SK-N-MC (cell line): ENCODE data around the gene AHDC1.

Source experiments
- DNase-seq: peaks from one replicate; pipeline ENCODE4 v3.0.0-alpha.2; 2011; ENCODE audit warnings: low read depth, low spot score
- H3K27ac ChIP-seq: fragments of 200-600 bp; sonication (generic); 2 replicates; pipeline ENCODE4 v1.5.1; 2016; ENCODE audit warnings: mixed run types
- H3K36me3 ChIP-seq: fragments of 200-600 bp; sonication (generic); 2 replicates; pipeline ENCODE4 v1.6.1; 2017; ENCODE audit warnings: antibody characterized with exemption, low read length, mixed read lengths; ENCODE audit not compliant: insufficient read depth
- H3K4me3 ChIP-seq: fragments of 200-600 bp; sonication (generic); 2 replicates; pipeline ENCODE4 v1.5.1; 2016
- H3K9ac ChIP-seq: fragments of 200-600 bp; sonication (generic); 2 replicates; pipeline ENCODE4 v1.8.0; 2017; ENCODE audit warnings: mixed run types, mixed read lengths; ENCODE audit not compliant: insufficient read length
- H3K9me3 ChIP-seq: fragments of 200-600 bp; sonication (generic); 2 replicates; pipeline ENCODE4 v1.6.1; 2017; ENCODE audit warnings: low read depth, mild to moderate bottlenecking, antibody characterized with exemption, low read length, moderate library complexity, mixed read lengths
- EZH2 ChIP-seq: fragments of 200-600 bp; sonication (generic); IDR thresholded peaks from one replicate; pipeline ENCODE4 v1.6.1; 2017; ENCODE audit warnings: antibody characterized with exemption
- FOXP2 ChIP-seq: optimal IDR thresholded peaks from 2 replicates; pipeline ENCODE3; 2011; ENCODE audit warnings: mild to moderate bottlenecking, moderate library complexity; ENCODE audit not compliant: insufficient read depth; ENCODE audit errors: extremely low read length, control extremely low read depth
- POLR2AphosphoS5 ChIP-seq: IDR thresholded peaks from 2 replicates; pipeline ENCODE4 v1.6.1; 2012; ENCODE audit warnings: mild to moderate bottlenecking, low read depth, low read length, borderline replicate concordance

AHDC1 gene

DNA sequence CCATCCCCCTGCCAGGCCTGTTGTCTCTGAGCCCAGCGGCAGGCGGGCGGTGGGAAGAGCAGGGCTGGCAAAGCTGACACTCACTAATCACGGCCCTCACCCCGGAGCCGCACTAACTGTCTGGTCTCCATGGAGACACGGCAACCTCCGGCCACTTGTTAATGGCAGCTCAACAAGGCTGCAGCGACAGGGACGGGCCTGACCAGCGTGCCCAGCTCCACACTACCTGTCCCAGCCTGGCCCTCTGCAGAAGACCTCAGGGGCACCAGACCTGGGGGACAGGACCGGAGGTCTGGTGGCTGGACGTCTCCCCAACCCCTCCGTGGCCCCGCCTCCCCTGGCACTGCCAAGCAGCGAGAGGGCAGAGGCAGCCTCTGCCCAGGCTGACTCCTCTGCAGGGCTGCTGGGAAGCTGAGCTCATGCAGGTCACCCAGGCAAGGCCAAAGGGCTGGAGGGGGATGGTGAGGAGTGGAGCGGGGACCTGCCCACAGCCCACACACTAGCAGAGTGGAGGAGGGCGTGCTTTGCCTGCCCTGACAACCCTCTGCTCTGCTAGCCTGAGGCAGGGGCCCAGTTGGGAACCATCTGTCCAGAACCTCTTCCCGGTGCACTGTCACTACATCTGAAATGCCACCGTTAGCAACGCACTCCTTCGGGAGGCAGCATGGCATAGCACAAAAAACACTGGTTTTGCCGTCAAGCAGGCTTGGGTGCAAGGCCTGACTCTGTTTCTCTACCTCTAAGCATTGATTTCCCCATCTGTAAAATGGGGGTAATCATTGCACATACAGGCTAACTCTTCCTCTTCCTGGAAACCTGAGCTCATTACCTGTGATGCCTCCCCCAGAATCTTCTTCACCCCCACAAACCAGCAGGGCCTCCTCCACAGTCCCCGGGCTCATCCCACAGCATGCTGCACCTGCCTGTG is 84.3 kb downstream of the AHDC1 start:
- Histone ChIP-seq H3K36me3 (no peaks in the 10 kb centered on the region), H3K9me3 (no peaks in the 10 kb centered on the region), H3K27ac (no peak overlapping the region), H3K4me3 (no peak overlapping the region), H3K9ac (no peak overlapping the region)
- DNase-seq: no peak
- TF ChIP-seq FOXP2: no peak
- TF ChIP-seq EZH2: no peak
- no peak for TF ChIP-seq POLR2AphosphoS5

DNA sequence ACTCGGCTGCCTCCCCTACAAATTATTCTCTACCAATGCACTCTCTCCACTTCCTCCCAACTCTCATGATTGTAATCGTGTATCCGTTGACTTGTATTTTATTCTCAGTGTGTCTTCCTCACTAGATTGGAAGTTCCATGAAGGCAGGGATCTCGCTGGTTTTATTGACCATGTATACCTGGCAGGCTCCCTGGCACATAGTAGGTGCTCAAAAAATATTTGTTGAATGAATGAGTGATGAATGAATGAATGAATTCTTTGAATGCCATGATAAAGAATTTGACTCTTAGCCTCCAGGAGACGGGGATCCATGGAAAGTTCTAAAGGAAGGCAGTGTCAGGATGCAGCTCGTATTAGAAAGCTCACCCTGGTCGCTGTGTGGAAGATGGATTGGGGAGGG is 85.1 kb downstream of the AHDC1 start:
- Histone ChIP-seq H3K9me3 (no peaks in the 10 kb centered on the region), H3K9ac (no peak overlapping the region), H3K36me3 (no peaks in the 10 kb centered on the region), H3K27ac (no peak overlapping the region), H3K4me3 (no peak overlapping the region)
- DNase-seq: no peak
- TF ChIP-seq POLR2AphosphoS5 (no peak), EZH2 (no peak), FOXP2 (no peak)

DNA sequence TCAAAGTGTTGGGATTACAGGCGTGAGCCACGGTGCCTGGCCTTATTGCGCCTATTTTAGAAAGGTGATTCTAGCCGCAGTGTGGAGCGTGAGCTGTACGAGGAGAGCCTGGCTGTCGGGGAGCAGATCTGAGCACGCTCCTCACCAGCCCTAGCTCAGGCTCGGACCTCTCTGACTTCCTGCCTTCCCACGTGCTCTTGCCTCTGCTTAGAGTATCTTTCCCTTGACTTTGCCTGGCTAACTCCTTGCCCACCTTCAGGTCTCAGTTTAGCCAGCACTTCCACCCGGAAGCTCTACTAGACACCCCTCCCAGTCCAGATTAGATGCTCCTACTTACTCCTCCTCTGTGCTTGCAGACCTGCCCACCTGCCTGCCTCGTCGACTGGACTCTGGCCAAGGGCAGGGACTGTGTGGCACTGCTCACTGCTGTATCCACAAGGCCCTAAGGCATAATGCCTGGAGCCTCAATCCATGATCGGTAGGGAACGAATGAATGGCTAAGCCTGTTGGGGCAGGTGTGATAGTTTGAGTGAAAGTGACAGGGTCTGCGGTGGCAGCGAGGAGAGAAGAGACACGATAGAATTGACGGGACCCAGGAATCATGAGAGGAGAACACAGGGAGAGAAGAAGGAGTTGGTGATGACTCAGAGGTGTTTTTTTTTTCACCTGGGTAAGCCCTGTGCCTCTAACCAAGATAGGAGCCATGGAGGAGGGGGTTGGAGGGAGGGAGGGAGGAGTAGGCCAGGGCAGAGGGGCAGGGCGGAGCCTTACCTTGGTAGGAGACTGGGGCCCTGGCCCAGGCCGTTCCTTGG is 85.8 kb downstream of the AHDC1 start:
- Histone ChIP-seq H3K9ac (no peak overlapping the region), H3K27ac (no peak overlapping the region), H3K4me3 (no peak overlapping the region), H3K36me3 (no peaks in the 10 kb centered on the region), H3K9me3 (no peaks in the 10 kb centered on the region)
- DNase-seq: no peak
- TF ChIP-seq FOXP2: no peak
- TF ChIP-seq POLR2AphosphoS5: no peak

DNA sequence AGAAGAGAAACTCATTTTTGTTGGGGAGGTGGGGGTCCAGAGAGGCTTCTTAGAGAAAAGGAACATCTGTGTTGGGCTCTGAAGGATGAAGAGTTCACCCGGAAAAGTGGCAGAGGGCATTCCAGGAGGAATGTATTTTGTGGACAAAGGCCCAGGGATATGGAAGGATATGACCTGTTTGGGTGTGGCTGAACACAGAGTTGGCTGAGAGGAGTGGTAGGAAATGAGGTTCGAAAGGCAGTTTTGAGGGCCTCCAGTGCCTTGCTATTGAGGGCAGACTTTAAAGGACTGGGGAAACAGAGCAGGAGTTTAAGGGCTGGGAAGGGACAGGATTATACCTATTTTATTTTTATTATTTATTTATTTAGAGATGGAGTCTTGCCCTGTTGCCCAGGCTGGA is 86.6 kb downstream of the AHDC1 start:
- DNase-seq: no peak
- TF ChIP-seq FOXP2 (no peak), EZH2 (no peak), POLR2AphosphoS5 (no peak)
- H3K27ac ChIP-seq: no peak overlapping the region
- H3K9me3 ChIP-seq: no peaks in the 10 kb centered on the region
- H3K36me3 ChIP-seq: no peaks in the 10 kb centered on the region
- no peak overlapping the region for H3K9ac ChIP-seq
- no peak overlapping the region for H3K4me3 ChIP-seq

DNA sequence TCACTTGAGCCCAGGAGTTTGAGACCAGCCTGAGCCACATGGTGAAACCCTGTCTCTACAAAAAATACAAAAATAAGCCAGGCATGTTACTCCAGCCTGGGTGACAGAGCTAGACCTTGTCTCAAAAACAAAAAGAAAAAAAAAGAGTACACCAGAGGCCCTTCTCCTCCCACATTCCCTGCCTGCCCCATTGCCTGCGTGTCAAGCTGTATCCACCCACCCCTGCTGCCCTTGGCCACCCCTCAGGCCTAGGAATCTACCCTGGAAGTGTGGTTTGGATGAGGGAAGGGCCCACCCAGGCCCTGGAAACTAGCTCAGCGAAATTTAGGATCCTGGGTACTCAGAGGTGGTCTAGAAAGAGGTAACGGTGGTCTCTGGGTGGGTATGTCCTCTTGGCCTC is 88.3 kb downstream of the AHDC1 start:
- no peak for TF ChIP-seq FOXP2
- Histone ChIP-seq H3K9me3 (no peaks in the 10 kb centered on the region), H3K9ac (no peak overlapping the region), H3K27ac (peak overlapping the region; percentile 54; the same call in 1 of the 2 replicates), H3K36me3 (no peaks in the 10 kb centered on the region), H3K4me3 (no peak overlapping the region)
- no peak for DNase-seq

DNA sequence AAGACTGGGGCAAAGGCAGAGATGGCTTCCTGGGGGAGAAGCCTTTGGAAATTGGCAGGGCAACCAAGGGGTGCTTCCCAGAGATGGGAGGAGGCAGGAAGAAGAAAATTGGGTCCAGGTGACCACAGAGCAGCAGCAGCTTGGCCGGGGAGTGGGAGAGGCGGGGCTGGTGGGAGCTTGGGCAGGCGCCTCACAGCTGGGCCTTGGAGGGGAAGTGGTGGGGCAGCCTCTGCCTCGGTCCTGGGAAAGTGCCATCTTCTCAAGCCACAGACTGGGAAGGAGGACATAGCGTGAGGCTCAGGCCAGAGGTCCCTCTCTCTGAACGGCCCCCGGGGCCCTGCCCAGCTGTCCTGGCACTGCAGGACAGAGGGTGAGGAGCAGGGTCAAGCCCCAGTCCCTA is 90.0 kb downstream of the AHDC1 start:
- Histone ChIP-seq H3K9ac (no peak overlapping the region), H3K4me3 (no peak overlapping the region), H3K27ac (no peak overlapping the region), H3K36me3 (no peaks in the 10 kb centered on the region), H3K9me3 (no peaks in the 10 kb centered on the region)
- DNase-seq: no peak
- TF ChIP-seq FOXP2 (no peak), POLR2AphosphoS5 (no peak), EZH2 (no peak)

DNA sequence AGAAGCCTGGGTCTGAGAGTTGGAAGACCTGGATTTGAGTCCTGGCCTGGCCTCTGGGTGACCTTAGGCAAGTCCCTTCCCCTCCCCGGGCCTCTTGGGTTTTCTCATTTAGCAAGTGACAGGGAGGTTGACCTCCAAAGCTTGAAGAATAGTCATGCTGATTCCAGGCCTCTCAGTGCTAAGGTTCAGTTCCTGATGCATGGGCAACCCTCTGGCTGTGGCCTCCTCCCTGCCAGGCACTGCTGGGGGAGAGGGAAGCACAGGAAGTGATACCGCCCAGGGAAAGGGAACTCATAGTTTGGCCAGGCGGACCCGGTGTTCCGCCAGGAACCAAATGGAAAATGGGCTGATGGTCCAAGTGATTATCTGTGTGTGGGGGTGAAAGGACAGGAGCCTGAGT is 90.4 kb downstream of the AHDC1 start:
- TF ChIP-seq POLR2AphosphoS5: no peak
- no peak for TF ChIP-seq FOXP2
- no peak for TF ChIP-seq EZH2
- H3K27ac ChIP-seq: no peak overlapping the region
- DNase-seq: no peak

More for the DNA sequence above, 90.4 kb downstream of the AHDC1 start:
- no peaks in the 10 kb centered on the region for H3K9me3 ChIP-seq
- H3K9ac ChIP-seq: no peak overlapping the region
- no peak overlapping the region for H3K4me3 ChIP-seq
- H3K36me3 ChIP-seq: no peaks in the 10 kb centered on the region
